NT2/D1 (cell line): ENCODE results near the gene OPCML.

Source experiments
- DNase-seq: peaks from one replicate; pipeline ENCODE4 v3.0.0-alpha.2; 2011; ENCODE audit warnings: low read depth, low spot score
- H3K27me3 ChIP-seq: 2 replicates; pipeline ENCODE4 v1.6.0; 2011; ENCODE audit warnings: mild to moderate bottlenecking; ENCODE audit not compliant: insufficient read length, insufficient read depth
- H3K36me3 ChIP-seq: 2 replicates; pipeline ENCODE4 v1.6.1; 2011; ENCODE audit warnings: mild to moderate bottlenecking, low read length, mixed read lengths; ENCODE audit not compliant: insufficient read depth, insufficient read length
- H3K4me1 ChIP-seq: 2 replicates; pipeline ENCODE4 v1.5.1; 2011; ENCODE audit not compliant: insufficient read depth, insufficient read length
- H3K4me3 ChIP-seq: 2 replicates; pipeline ENCODE4 v1.5.1; 2011; ENCODE audit warnings: low read depth; ENCODE audit not compliant: insufficient read length
- H3K9ac ChIP-seq: 2 replicates; pipeline ENCODE4 v1.6.0; 2011; ENCODE audit warnings: low read depth; ENCODE audit not compliant: insufficient read length
- H3K9me3 ChIP-seq: 2 replicates; pipeline ENCODE4 v1.5.1; 2011; ENCODE audit warnings: mild to moderate bottlenecking, low read length; ENCODE audit not compliant: insufficient read depth
- SUZ12 ChIP-seq: IDR thresholded peaks from 2 replicates; pipeline ENCODE4 v1.6.1; 2011; ENCODE audit not compliant: insufficient read length, insufficient read depth; ENCODE audit errors: extremely low read depth
- YY1 ChIP-seq: IDR thresholded peaks from 2 replicates; pipeline ENCODE4 v1.6.1; 2011; ENCODE audit not compliant: insufficient read length, insufficient read depth
- ZNF274 ChIP-seq: IDR thresholded peaks from 2 replicates; pipeline ENCODE4 v1.6.1; 2011; ENCODE audit warnings: mild to moderate bottlenecking, low read depth, low read length

Gene OPCML

DNA sequence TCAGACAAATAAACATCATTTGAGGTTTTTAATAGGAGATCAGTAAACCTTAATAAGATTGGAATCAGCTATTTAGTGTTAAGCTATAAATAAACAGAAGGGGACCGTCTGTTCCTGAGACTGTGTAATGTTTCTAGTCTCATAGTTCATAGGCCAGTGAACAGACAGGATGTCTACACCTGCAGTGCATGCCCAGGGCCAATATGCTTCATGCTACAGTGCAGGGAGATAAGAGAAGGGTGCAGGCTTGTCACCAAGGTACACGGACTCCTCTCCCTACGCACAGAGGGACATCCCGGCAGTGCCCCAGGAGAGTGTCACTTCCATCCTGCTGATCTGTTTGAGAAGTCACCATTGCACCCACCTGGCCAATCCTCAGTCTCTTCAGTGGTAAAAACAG lies 148.6 kb downstream of the OPCML start:
- Histone ChIP-seq H3K4me3 (no peak overlapping the region), H3K4me1 (no peaks in the 10 kb centered on the region), H3K9ac (no peak overlapping the region), H3K36me3 (no peaks in the 10 kb centered on the region), H3K9me3 (no peaks in the 10 kb centered on the region), H3K27me3 (no peaks in the 10 kb centered on the region)
- no peak for DNase-seq
- no peak for TF ChIP-seq YY1

GRCh38 chr11:133383201-133383600 lies 149.1 kb downstream of the OPCML start:
- Histone ChIP-seq H3K9me3 (no peaks in the 10 kb centered on the region), H3K4me1 (no peaks in the 10 kb centered on the region), H3K9ac (no peak overlapping the region), H3K4me3 (no peak overlapping the region), H3K27me3 (no peaks in the 10 kb centered on the region), H3K36me3 (no peaks in the 10 kb centered on the region)
- no peak for TF ChIP-seq ZNF274
- no peak for TF ChIP-seq SUZ12
- no peak for TF ChIP-seq YY1
- no peak for DNase-seq

DNA sequence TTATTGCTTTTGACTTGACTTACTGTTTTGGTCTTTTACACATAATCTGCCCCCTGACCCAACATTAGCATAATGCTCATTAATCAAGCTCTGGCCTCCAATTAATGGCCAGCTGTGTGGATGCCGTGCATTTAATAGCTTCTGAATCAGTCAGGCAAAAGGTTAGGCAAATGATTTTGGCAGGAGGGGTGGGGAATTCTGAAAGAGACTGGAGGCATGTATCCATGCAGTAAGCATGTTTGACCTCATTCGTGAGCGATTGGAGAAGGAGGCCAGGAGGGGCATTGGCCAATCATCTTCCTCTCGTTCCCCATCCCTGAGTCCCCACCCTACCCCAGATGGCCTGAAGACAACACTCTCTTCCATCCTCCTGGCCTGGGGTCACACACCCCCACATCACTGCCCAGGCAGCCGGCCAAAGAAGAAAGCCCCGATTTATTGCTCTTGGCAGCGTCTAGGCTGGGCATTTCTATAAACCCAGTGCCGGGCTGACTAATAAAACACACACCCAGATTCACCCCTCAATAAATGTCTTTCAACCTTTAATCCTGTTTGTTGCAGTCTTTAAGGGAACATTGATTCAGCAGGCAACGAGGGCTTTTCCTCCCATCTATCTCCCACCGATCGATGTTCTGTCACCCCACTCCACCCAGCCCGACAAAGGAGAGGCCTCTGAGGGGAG lies 150.0 kb downstream of the OPCML start:
- no peaks in the 10 kb centered on the region for H3K4me1 ChIP-seq
- TF ChIP-seq SUZ12 = no peak
- no peak for TF ChIP-seq YY1
- no peak for TF ChIP-seq ZNF274
- no peaks in the 10 kb centered on the region for H3K36me3 ChIP-seq
- no peak for DNase-seq
- H3K9me3 ChIP-seq = no peaks in the 10 kb centered on the region
- H3K4me3 ChIP-seq = no peak overlapping the region
- no peak overlapping the region for H3K9ac ChIP-seq
- no peaks in the 10 kb centered on the region for H3K27me3 ChIP-seq

- H3K4me3 ChIP-seq = no peak overlapping the region
- H3K9ac ChIP-seq = no peak overlapping the region
- peaks cover 2% of the 10 kb centered on the region for H3K4me1 ChIP-seq
- TF ChIP-seq SUZ12 (no peak), YY1 (no peak)
- no peaks in the 10 kb centered on the region for H3K36me3 ChIP-seq
- H3K9me3 ChIP-seq = no peaks in the 10 kb centered on the region
- DNase-seq = no peak
- H3K27me3 ChIP-seq = no peaks in the 10 kb centered on the region
Measured at GRCh38 chr11:133381761-133382130, 150.6 kb downstream of the OPCML start.

DNA sequence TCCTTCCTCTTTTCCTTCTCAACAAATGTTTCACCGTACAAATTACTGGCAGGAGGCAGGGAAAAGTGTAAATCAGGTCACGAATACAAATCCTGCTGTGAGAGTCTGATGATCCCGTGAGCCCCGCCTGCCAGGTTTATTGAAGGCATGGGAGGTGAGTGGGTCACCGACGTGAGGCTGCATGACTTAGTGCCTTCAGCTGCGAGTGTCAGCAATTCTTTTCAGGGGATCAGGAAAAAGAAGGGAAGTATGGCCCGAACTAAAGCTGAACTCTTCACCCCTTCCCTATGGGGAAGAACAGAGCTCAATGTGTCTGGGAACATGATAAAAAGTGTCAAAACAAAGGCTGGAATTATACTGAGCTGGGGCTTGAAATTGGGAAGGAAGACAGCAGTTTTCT lies 166.2 kb downstream of the OPCML start:
- Histone ChIP-seq H3K36me3 (no peaks in the 10 kb centered on the region), H3K9me3 (no peaks in the 10 kb centered on the region), H3K9ac (no peak overlapping the region), H3K27me3 (no peaks in the 10 kb centered on the region), H3K4me1 (no peaks in the 10 kb centered on the region), H3K4me3 (no peak overlapping the region)
- TF ChIP-seq ZNF274 = no peak
- DNase-seq = no peak

- H3K36me3 ChIP-seq = no peaks in the 10 kb centered on the region
- no peaks in the 10 kb centered on the region for H3K9me3 ChIP-seq
- DNase-seq = no peak
- H3K27me3 ChIP-seq = no peaks in the 10 kb centered on the region
- H3K4me3 ChIP-seq = no peak overlapping the region
- no peak overlapping the region for H3K9ac ChIP-seq
- TF ChIP-seq YY1 (no peak), ZNF274 (no peak), SUZ12 (no peak)
- H3K4me1 ChIP-seq = no peaks in the 10 kb centered on the region
Measured at GRCh38 chr11:133362916-133363315, 169.4 kb downstream of the OPCML start.

DNA sequence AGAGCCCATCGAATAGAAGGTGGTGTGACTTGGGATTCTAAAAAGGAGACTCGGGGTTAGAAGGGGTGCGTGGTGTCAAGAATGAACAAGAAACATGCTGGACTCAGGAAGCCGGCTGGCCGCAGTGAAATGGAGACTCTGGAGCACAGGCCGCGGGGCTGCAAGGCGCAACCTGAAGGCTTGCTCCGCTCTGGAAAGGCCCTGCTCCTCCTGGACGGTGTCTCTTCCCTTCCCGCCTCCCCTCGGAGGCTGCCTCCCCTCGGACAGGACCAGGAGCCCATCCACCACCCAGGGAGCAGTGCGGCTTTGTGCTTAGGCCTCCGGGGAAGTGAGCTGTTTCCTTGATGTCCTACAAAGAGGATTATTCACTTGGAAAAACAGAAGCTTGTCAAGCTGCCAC lies 170.1 kb downstream of the OPCML start:
- Histone ChIP-seq H3K9me3 (no peaks in the 10 kb centered on the region), H3K4me3 (no peak overlapping the region), H3K36me3 (no peaks in the 10 kb centered on the region), H3K4me1 (no peaks in the 10 kb centered on the region), H3K27me3 (no peaks in the 10 kb centered on the region), H3K9ac (no peak overlapping the region)
- DNase-seq = no peak
- no peak for TF ChIP-seq SUZ12
- no peak for TF ChIP-seq ZNF274
- no peak for TF ChIP-seq YY1

DNA sequence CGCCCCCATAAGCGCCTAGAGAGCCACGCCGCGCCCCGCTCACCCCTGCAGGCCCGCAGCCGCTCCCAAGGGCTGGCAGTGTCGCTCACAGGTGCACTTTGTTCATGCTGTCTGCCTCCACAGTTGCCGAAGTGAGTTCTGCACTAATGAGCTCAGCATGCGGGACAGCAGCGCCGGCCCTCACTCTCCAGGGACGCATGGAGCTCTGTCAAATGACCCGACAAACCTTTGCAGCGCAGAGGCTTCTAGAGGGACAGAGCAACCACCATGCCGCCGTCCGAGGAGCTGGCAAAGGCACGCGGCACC lies 170.7 kb downstream of the OPCML start:
- Histone ChIP-seq H3K36me3 (no peaks in the 10 kb centered on the region), H3K27me3 (no peaks in the 10 kb centered on the region), H3K4me1 (no peaks in the 10 kb centered on the region), H3K9me3 (no peaks in the 10 kb centered on the region), H3K9ac (no peak overlapping the region), H3K4me3 (no peak overlapping the region)
- no peak for TF ChIP-seq YY1
- TF ChIP-seq SUZ12 = no peak
- no peak for TF ChIP-seq ZNF274
- DNase-seq = no peak
